HepG2 (cell line): ENCODE data around the gene SEC62. TPM values are rescaled to one million over a fixed set of nuclear protein-coding genes. Genes with fewer than 3 reads are reported as not detected.

Experiments
- ADNP ChIP-seq: sonication (generic); formaldehyde crosslinking; IDR thresholded peaks from 2 replicates; pipeline ENCODE4 v1.4.0; 2020; ENCODE audit warnings: missing genetic modification reagents
- AKAP8 ChIP-seq: sonication (generic); formaldehyde crosslinking; IDR thresholded peaks from 2 replicates; pipeline ENCODE4 v1.5.1; 2020; ENCODE audit warnings: mild to moderate bottlenecking, missing genetic modification reagents
- BRF2 ChIP-seq: sonication (generic); formaldehyde crosslinking; IDR thresholded peaks from 2 replicates; pipeline ENCODE4 v1.8.1; 2022; ENCODE audit warnings: mild to moderate bottlenecking, missing genetic modification reagents
- FOXA1 ChIP-seq, 2 experiments: fragments of 450-650 bp in 1 of 2; sonication (generic) in 1 of 2; formaldehyde crosslinking in 1 of 2; IDR thresholded peaks; 2 replicates each; pipeline versions ENCODE4 v1.4.0 to v1.6.1; 2016 to 2020; ENCODE audit warnings: missing genetic modification reagents in 1 of 2
- MAFG ChIP-seq: sonication (generic); formaldehyde crosslinking; IDR thresholded peaks from 2 replicates; pipeline ENCODE4 v1.5.1; 2020; ENCODE audit warnings: mild to moderate bottlenecking, missing genetic modification reagents
- SOX13 ChIP-seq, 3 experiments: fragments of 450-650 bp in 1 of 3; sonication (generic) in 1 of 3; formaldehyde crosslinking in 1 of 3; IDR thresholded peaks in 2 of 3; conservative IDR thresholded peaks in 1 of 3; 2 replicates each; pipeline versions ENCODE4 v1.5.0 to v1.6.1; 2016 to 2020; ENCODE audit warnings: antibody characterized with exemption in 1 of 3, mild to moderate bottlenecking in 1 of 3, missing compliant biosample characterization in 1 of 3, missing genetic modification reagents in 1 of 3, moderate library complexity in 1 of 3
- ZBTB33 ChIP-seq: sonication (generic); formaldehyde crosslinking; IDR thresholded peaks from 2 replicates; pipeline ENCODE4 v1.4.0; 2020; ENCODE audit warnings: missing genetic modification reagents
- ZBTB42 ChIP-seq: sonication (generic); formaldehyde crosslinking; IDR thresholded peaks from 2 replicates; pipeline ENCODE4 v1.5.0; 2020; ENCODE audit warnings: mild to moderate bottlenecking, missing genetic modification reagents
- ZNF18 ChIP-seq: sonication (generic); formaldehyde crosslinking; IDR thresholded peaks from 2 replicates; pipeline ENCODE4 v1.8.0; 2022; ENCODE audit warnings: mild to moderate bottlenecking, missing genetic modification reagents; ENCODE audit not compliant: insufficient replicate concordance
- polyA plus RNA-seq, 8 experiments: library from polyadenylated mRNA; depleted of rRNA in 3 of 8; stranded (reverse) in 7 of 8; unstranded in 1 of 8; fragments of >200 nt; fragmentation: Illumina TruSeq in 4 of 8; extraction: Trizol in 4 of 8; gene quantifications; 2 replicates each; pipeline versions ENCODE4 v1.2.1 to v1.2.3, GENCODE V29; 2011 to 2016; ENCODE audit warnings: low read depth in 4 of 8, missing spikeins in 1 of 8, mixed read lengths in 1 of 8; ENCODE audit not compliant: insufficient read depth in 1 of 8
- total RNA-seq, 5 experiments: library from RNA; depleted of rRNA; stranded (reverse); fragments of >200 nt; fragmentation: Illumina TruSeq; extraction: Trizol; gene quantifications; 2 replicates each; pipeline ENCODE4 v1.2.3, GENCODE V29; 2016; ENCODE audit warnings: low read depth in 1 of 5

The SEC62 gene
- total and polyA plus RNA-seq, 2 of the 13 experiments (the other 11 are each of a cell fraction or from before 2014, with no cell fraction given), result 54.0 to 68.7 TPM

GRCh38 chr3:170027233-170028102 lies 60.9 kb downstream of the SEC62 start (continued):
- TF ChIP-seq FOXA1 (IDR thresholded peaks at IDR 0.05) (no peak), FOXA1 (CRISPR knock-in tag; IDR thresholded peaks at IDR 0.05) (peak; percentile 74), ZNF18 (CRISPR knock-in tag) (no peak), MAFG (no peak), BRF2 (no peak), SOX13 (IDR thresholded peaks at IDR 0.05) (no peak), SOX13 (CRISPR knock-in tag; conservative IDR thresholded peaks at IDR 0.05 in 1 of 2, IDR thresholded peaks at IDR 0.05 in 1 of 2) (peak in 1 of 2 experiments; percentile 43; a peak in 1 of 4 replicates), ZBTB42 (CRISPR knock-in tag) (no peak), AKAP8 (CRISPR knock-in tag) (no peak), ZBTB33 (no peak), ADNP (CRISPR knock-in tag) (no peak)
- TF ChIP-seq, all 625 proteins: peak for 35
